Hepatocyte (in vitro differentiated cells): ENCODE data around the gene RPL13. TPM values are rescaled to one million over a fixed set of nuclear protein-coding genes. Genes with fewer than 3 reads are reported as not detected.
"Not testable (repeated sequence)": the region's sequence is repeated elsewhere in the genome, so short reads cannot be mapped to it uniquely, and the experiment has no call there.

Experiments used
- DNase-seq: peaks from one replicate; pipeline ENCODE4 v3.0.0-alpha.2; 2016; ENCODE audit warnings: low spot score
- H2AFZ ChIP-seq: fragments of 200-600 bp; sonication (generic); 2 replicates; pipeline ENCODE4 v1.6.0; 2016; ENCODE audit warnings: antibody characterized with exemption, mild to moderate bottlenecking
- H3K27ac ChIP-seq: fragments of 200-600 bp; sonication (generic); 2 replicates; pipeline ENCODE4 v1.5.1; 2016; ENCODE audit warnings: mild to moderate bottlenecking
- H3K27me3 ChIP-seq: fragments of 200-600 bp; sonication (generic); 2 replicates; pipeline ENCODE4 v1.6.1; 2016
- H3K36me3 ChIP-seq: fragments of 200-600 bp; sonication (generic); replicated peaks from 2 replicates; pipeline ENCODE4 v1.5.1; 2016; ENCODE audit warnings: low read depth; ENCODE audit not compliant: insufficient read depth
- H3K4me1 ChIP-seq: fragments of 200-600 bp; sonication (generic); 2 replicates; pipeline ENCODE4 v1.5.1; 2016; ENCODE audit warnings: mild to moderate bottlenecking, moderate library complexity; ENCODE audit not compliant: insufficient read depth
- H3K4me2 ChIP-seq: fragments of 200-600 bp; sonication (generic); 2 replicates; pipeline ENCODE4 v1.6.0; 2016
- H3K4me3 ChIP-seq: fragments of 200-600 bp; sonication (generic); 2 replicates; pipeline ENCODE4 v1.5.1; 2016; ENCODE audit warnings: mild to moderate bottlenecking
- H3K79me2 ChIP-seq: fragments of 200-600 bp; sonication (generic); 2 replicates; pipeline ENCODE4 v1.6.0; 2017; ENCODE audit warnings: mild to moderate bottlenecking
- H3K9me2 ChIP-seq: fragments of 200-600 bp; sonication (generic); replicated peaks from 2 replicates; pipeline ENCODE4 v1.6.0; 2017; ENCODE audit warnings: mild to moderate bottlenecking; ENCODE audit not compliant: insufficient read depth
- H3K9me3 ChIP-seq: fragments of 200-600 bp; sonication (generic); 2 replicates; pipeline ENCODE4 v1.5.1; 2016; ENCODE audit warnings: low read depth, mild to moderate bottlenecking
- H4K20me1 ChIP-seq: fragments of 200-600 bp; sonication (generic); 2 replicates; pipeline ENCODE4 v1.6.0; 2016; ENCODE audit warnings: mild to moderate bottlenecking; ENCODE audit not compliant: insufficient read depth, poor library complexity, severe bottlenecking
- EZH2 ChIP-seq: fragments of 200-600 bp; sonication (generic); IDR thresholded peaks from 2 replicates; pipeline ENCODE4 v1.6.1; 2016; ENCODE audit warnings: antibody characterized with exemption, mild to moderate bottlenecking, borderline replicate concordance
- EZH2phosphoT487 ChIP-seq: fragments of 200-600 bp; sonication (generic); IDR thresholded peaks from one replicate; pipeline ENCODE4 v1.6.1; 2018; ENCODE audit warnings: antibody characterized with exemption, mild to moderate bottlenecking, low read depth, moderate library complexity; ENCODE audit not compliant: unreplicated experiment, severe bottlenecking
- WGBS: methylation state at CpG from one replicate; pipeline ENCODE4 v1.1.6; 2016; ENCODE audit warnings: low lambda C conversion rate; ENCODE audit errors: missing lambda C conversion rate; 5-methylcytosine and 5-hydroxymethylcytosine counted together
- polyA plus RNA-seq: library from polyadenylated mRNA; unstranded; fragments of >200 nt; fragmentation: Nextera tagmentation; extraction: Ambion mirVana; gene quantifications from 2 replicates; pipeline ENCODE4 v1.2.1, GENCODE V29; 2016
- total RNA-seq: library from RNA; depleted of rRNA; stranded (reverse); fragments of >200 nt; gene quantifications from 2 replicates; pipeline ENCODE4 v1.2.3, GENCODE V29; 2014
- TF ChIP-seq, protein P1 (sequence below): fragments of 200-600 bp; sonication (generic); IDR thresholded peaks from 2 replicates; pipeline ENCODE4 v1.5.1; 2016; ENCODE audit warnings: antibody characterized with exemption, mild to moderate bottlenecking; ENCODE audit not compliant: poor library complexity

Gene RPL13
- total and polyA plus RNA-seq, 2 experiments from 2014 or later = 1,312 to 4,787 TPM

DNA sequence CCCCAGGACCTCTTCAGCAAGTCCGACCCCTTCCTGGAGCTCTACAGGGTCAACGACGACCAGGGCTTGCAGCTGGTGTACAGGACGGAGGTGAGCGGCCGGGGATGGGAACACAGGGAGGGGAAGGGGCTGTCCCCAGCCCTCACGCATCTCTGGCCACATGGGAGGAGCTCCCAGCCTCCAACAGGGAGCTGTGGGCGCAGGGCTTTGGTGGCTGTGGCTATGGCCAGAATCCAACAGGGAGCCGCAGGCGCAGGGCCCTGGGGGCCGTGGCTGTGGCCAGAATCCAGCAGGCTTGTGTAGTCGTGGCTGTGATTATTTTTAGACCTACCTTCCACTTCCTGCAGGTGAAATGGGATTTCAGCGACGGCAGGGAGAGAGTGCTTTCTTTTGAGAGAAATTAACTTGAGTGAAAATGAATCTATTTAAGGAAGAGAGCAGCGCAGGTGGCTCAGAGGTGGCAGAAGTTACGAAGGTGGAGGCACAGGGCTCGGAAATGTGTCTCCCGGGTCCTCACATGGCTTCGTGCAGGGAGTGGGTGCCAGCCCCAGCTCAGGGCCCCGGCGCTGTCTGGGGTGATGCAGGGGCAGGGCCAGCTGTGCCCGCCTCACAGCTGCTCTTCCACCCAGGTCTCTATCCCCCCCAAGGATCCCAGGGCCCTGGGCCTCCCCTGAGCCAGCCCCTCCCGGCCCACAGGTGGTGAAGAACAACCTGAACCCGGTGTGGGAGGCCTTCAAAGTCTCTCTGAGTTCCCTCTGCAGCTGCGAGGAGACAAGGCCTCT lies 24.5 kb downstream of the RPL13 start:
- H4K20me1 ChIP-seq = no peaks in the 10 kb centered on the region
- no peak overlapping the region for H2AFZ ChIP-seq
- no peaks in the 10 kb centered on the region for H3K36me3 ChIP-seq
- no peak overlapping the region for H3K4me3 ChIP-seq
- no peaks in the 10 kb centered on the region for H3K9me2 ChIP-seq
- H3K9me3 ChIP-seq = no peaks in the 10 kb centered on the region
- TF ChIP-seq, protein P1, sequence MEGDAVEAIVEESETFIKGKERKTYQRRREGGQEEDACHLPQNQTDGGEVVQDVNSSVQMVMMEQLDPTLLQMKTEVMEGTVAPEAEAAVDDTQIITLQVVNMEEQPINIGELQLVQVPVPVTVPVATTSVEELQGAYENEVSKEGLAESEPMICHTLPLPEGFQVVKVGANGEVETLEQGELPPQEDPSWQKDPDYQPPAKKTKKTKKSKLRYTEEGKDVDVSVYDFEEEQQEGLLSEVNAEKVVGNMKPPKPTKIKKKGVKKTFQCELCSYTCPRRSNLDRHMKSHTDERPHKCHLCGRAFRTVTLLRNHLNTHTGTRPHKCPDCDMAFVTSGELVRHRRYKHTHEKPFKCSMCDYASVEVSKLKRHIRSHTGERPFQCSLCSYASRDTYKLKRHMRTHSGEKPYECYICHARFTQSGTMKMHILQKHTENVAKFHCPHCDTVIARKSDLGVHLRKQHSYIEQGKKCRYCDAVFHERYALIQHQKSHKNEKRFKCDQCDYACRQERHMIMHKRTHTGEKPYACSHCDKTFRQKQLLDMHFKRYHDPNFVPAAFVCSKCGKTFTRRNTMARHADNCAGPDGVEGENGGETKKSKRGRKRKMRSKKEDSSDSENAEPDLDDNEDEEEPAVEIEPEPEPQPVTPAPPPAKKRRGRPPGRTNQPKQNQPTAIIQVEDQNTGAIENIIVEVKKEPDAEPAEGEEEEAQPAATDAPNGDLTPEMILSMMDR = no peak
- TF ChIP-seq EZH2phosphoT487 (no peak), EZH2 (no peak)
- H3K4me2 ChIP-seq = no peak overlapping the region
- H3K4me1 ChIP-seq = no peaks in the 10 kb centered on the region
- no peaks in the 10 kb centered on the region for H3K27me3 ChIP-seq
- whole genome bisulfite sequencing = 82% methylated on average over 21 of the region's 25 CpGs
- no peak for DNase-seq
- H3K79me2 ChIP-seq = no peaks in the 10 kb centered on the region
- H3K27ac ChIP-seq = no peak overlapping the region

DNA sequence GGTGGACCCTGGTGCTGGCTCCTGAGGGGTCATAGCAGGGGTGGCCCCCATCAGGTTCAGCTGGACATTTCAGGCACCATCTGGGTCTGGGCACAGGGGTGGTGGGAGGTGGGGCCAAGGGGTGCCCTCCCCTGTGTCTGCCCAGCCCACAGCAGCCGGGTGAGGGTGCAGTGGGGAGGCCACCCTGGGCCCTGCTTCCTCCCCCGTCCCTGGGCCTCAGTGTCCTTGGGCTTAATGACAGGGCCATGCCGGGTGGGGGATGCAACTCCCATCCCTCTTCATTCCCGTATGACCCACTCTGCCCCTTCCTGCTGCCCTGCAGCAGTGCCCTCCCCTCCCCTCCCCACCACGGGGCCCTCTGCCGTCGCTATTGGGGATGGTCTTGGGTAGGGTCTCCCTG lies 25.7 kb downstream of the RPL13 start:
- Histone ChIP-seq H3K36me3 (no peaks in the 10 kb centered on the region), H3K4me3 (no peak overlapping the region), H3K27me3 (no peaks in the 10 kb centered on the region), H3K27ac (no peak overlapping the region), H3K4me1 (no peaks in the 10 kb centered on the region), H4K20me1 (no peaks in the 10 kb centered on the region), H3K4me2 (no peak overlapping the region), H2AFZ (no peak overlapping the region), H3K79me2 (no peaks in the 10 kb centered on the region), H3K9me3 (no peaks in the 10 kb centered on the region), H3K9me2 (no peaks in the 10 kb centered on the region)
- 89% methylated on average over 7 of the region's 7 CpGs for WGBS
- TF ChIP-seq EZH2phosphoT487 (no peak), EZH2 (no peak)
- TF ChIP-seq, protein P1 = no peak
- no peak for DNase-seq

GRCh38 chr16:89586853-89587252 lies 26.4 kb downstream of the RPL13 start:
- no peak overlapping the region for H2AFZ ChIP-seq
- H3K4me1 ChIP-seq = no peaks in the 10 kb centered on the region
- H3K27me3 ChIP-seq = no peaks in the 10 kb centered on the region
- H4K20me1 ChIP-seq = no peaks in the 10 kb centered on the region
- DNase-seq = no peak
- H3K9me2 ChIP-seq = no peaks in the 10 kb centered on the region
- H3K4me3 ChIP-seq = no peak overlapping the region
- TF ChIP-seq, protein P1 = no peak
- TF ChIP-seq EZH2phosphoT487 = no peak
- no peak for TF ChIP-seq EZH2
- no peaks in the 10 kb centered on the region for H3K36me3 ChIP-seq
- no peaks in the 10 kb centered on the region for H3K9me3 ChIP-seq
- H3K79me2 ChIP-seq = no peaks in the 10 kb centered on the region
- no peak overlapping the region for H3K27ac ChIP-seq
- 94% methylated on average over 3 of the region's 25 CpGs for WGBS
- H3K4me2 ChIP-seq = no peak overlapping the region

DNA sequence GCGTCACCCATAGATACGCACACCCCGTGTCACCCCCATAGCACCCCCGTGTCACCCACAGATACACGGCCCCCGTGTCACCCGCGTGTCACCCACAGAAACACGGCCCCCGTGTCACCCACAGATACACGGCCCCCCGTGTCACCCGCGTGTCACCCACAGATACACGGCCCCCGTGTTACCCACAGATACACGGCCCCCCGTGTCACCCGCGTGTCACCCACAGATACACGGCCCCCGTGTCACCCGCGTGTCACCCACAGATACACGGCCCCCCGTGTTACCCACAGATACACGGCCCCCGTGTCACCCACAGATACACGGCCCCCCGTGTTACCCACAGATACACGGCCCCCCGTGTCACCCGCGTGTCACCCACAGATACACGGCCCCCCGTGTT lies 27.2 kb downstream of the RPL13 start:
- DNase-seq, H3K4me1 ChIP-seq, H3K36me3 ChIP-seq, H3K27me3 ChIP-seq, H3K4me2 ChIP-seq, H4K20me1 ChIP-seq, H3K79me2 ChIP-seq, H3K4me3 ChIP-seq, H3K9me3 ChIP-seq, H3K27ac ChIP-seq, H2AFZ ChIP-seq, H3K9me2 ChIP-seq: not testable (repeated sequence)
- WGBS = 96% methylated on average over 5 of the region's 36 CpGs
